Hepatocyte (in vitro differentiated cells): Measurements from ENCODE around the gene MEN1. TPM values are rescaled to one million over a fixed set of nuclear protein-coding genes. Genes with fewer than 3 reads are reported as not detected.

Source experiments
- DNase-seq: peaks from one replicate; pipeline ENCODE4 v3.0.0-alpha.2; 2016; ENCODE audit warnings: low spot score
- H2AFZ ChIP-seq: fragments of 200-600 bp; sonication (generic); 2 replicates; pipeline ENCODE4 v1.6.0; 2016; ENCODE audit warnings: antibody characterized with exemption, mild to moderate bottlenecking
- H3K27ac ChIP-seq: fragments of 200-600 bp; sonication (generic); 2 replicates; pipeline ENCODE4 v1.5.1; 2016; ENCODE audit warnings: mild to moderate bottlenecking
- H3K27me3 ChIP-seq: fragments of 200-600 bp; sonication (generic); 2 replicates; pipeline ENCODE4 v1.6.1; 2016
- H3K36me3 ChIP-seq: fragments of 200-600 bp; sonication (generic); replicated peaks from 2 replicates; pipeline ENCODE4 v1.5.1; 2016; ENCODE audit warnings: low read depth; ENCODE audit not compliant: insufficient read depth
- H3K4me1 ChIP-seq: fragments of 200-600 bp; sonication (generic); 2 replicates; pipeline ENCODE4 v1.5.1; 2016; ENCODE audit warnings: mild to moderate bottlenecking, moderate library complexity; ENCODE audit not compliant: insufficient read depth
- H3K4me2 ChIP-seq: fragments of 200-600 bp; sonication (generic); 2 replicates; pipeline ENCODE4 v1.6.0; 2016
- H3K4me3 ChIP-seq: fragments of 200-600 bp; sonication (generic); 2 replicates; pipeline ENCODE4 v1.5.1; 2016; ENCODE audit warnings: mild to moderate bottlenecking
- H3K79me2 ChIP-seq: fragments of 200-600 bp; sonication (generic); 2 replicates; pipeline ENCODE4 v1.6.0; 2017; ENCODE audit warnings: mild to moderate bottlenecking
- H3K9me2 ChIP-seq: fragments of 200-600 bp; sonication (generic); replicated peaks from 2 replicates; pipeline ENCODE4 v1.6.0; 2017; ENCODE audit warnings: mild to moderate bottlenecking; ENCODE audit not compliant: insufficient read depth
- H3K9me3 ChIP-seq: fragments of 200-600 bp; sonication (generic); 2 replicates; pipeline ENCODE4 v1.5.1; 2016; ENCODE audit warnings: low read depth, mild to moderate bottlenecking
- H4K20me1 ChIP-seq: fragments of 200-600 bp; sonication (generic); 2 replicates; pipeline ENCODE4 v1.6.0; 2016; ENCODE audit warnings: mild to moderate bottlenecking; ENCODE audit not compliant: insufficient read depth, poor library complexity, severe bottlenecking
- CTCF ChIP-seq: fragments of 200-600 bp; sonication (generic); IDR thresholded peaks from 2 replicates; pipeline ENCODE4 v1.5.1; 2016; ENCODE audit warnings: antibody characterized with exemption, mild to moderate bottlenecking; ENCODE audit not compliant: poor library complexity
- EZH2 ChIP-seq: fragments of 200-600 bp; sonication (generic); IDR thresholded peaks from 2 replicates; pipeline ENCODE4 v1.6.1; 2016; ENCODE audit warnings: antibody characterized with exemption, mild to moderate bottlenecking, borderline replicate concordance
- EZH2phosphoT487 ChIP-seq: fragments of 200-600 bp; sonication (generic); IDR thresholded peaks from one replicate; pipeline ENCODE4 v1.6.1; 2018; ENCODE audit warnings: antibody characterized with exemption, mild to moderate bottlenecking, low read depth, moderate library complexity; ENCODE audit not compliant: unreplicated experiment, severe bottlenecking
- WGBS: methylation state at CpG from one replicate; pipeline ENCODE4 v1.1.6; 2016; ENCODE audit warnings: low lambda C conversion rate; ENCODE audit errors: missing lambda C conversion rate; 5-methylcytosine and 5-hydroxymethylcytosine counted together
- polyA plus RNA-seq: library from polyadenylated mRNA; unstranded; fragments of >200 nt; fragmentation: Nextera tagmentation; extraction: Ambion mirVana; gene quantifications from 2 replicates; pipeline ENCODE4 v1.2.1, GENCODE V29; 2016
- total RNA-seq: library from RNA; depleted of rRNA; stranded (reverse); fragments of >200 nt; gene quantifications from 2 replicates; pipeline ENCODE4 v1.2.3, GENCODE V29; 2014

MEN1 gene
- total and polyA plus RNA-seq, 2 experiments from 2014 or later, result 18.6 to 49.1 TPM

GRCh38 chr11:64754124-64754918 is 56.0 kb downstream of the MEN1 start:
- Histone ChIP-seq H3K79me2 (no peaks in the 10 kb centered on the region), H3K36me3 (no peaks in the 10 kb centered on the region), H3K27me3 (no peaks in the 10 kb centered on the region), H3K9me2 (no peaks in the 10 kb centered on the region), H3K4me1 (no peaks in the 10 kb centered on the region), H3K4me3 (no peak overlapping the region), H3K27ac (no peak overlapping the region), H4K20me1 (no peaks in the 10 kb centered on the region), H3K4me2 (no peak overlapping the region), H2AFZ (no peak overlapping the region), H3K9me3 (no peaks in the 10 kb centered on the region)
- 91% methylated on average over 23 of the region's 26 CpGs for WGBS
- TF ChIP-seq EZH2phosphoT487 (no peak), EZH2 (no peak), CTCF (no peak)
- no peak for DNase-seq

Other genes starting within 250 kb of the MEN1 start
- not detected in 2 replicates for gene SLC22A12, start 219.3 kb downstream of the MEN1 start, total RNA-seq
- 0.11 TPM in 1 of 2 replicates, not detected in the other for gene SLC22A12, start 219.3 kb downstream of the MEN1 start, polyA plus RNA-seq
- gene NRXN2, start 87.4 kb downstream of the MEN1 start, total RNA-seq, result 0.28 and 0.83 TPM in 2 replicates
- gene NRXN2, start 87.4 kb downstream of the MEN1 start, polyA plus RNA-seq, result 1.7 and 2.8 TPM in 2 replicates
- gene RASGRP2, start 66.4 kb downstream of the MEN1 start, total RNA-seq, result 0.24 and 3.2 TPM in 2 replicates
- 0.10 and 3.6 TPM in 2 replicates for gene RASGRP2, start 66.4 kb downstream of the MEN1 start, polyA plus RNA-seq
- gene PYGM, start 50.6 kb downstream of the MEN1 start, total RNA-seq, result 1.9 and 2.0 TPM in 2 replicates
- gene PYGM, start 50.6 kb downstream of the MEN1 start, polyA plus RNA-seq, result 4.0 and 5.7 TPM in 2 replicates
- gene SF1, start 32.0 kb downstream of the MEN1 start, total RNA-seq, result 126 and 163 TPM in 2 replicates
- 138 and 157 TPM in 2 replicates for gene SF1, start 32.0 kb downstream of the MEN1 start, polyA plus RNA-seq
- gene MAP4K2, start 7.3 kb downstream of the MEN1 start, total RNA-seq, result 7.8 and 23.5 TPM in 2 replicates
- gene MAP4K2, start 7.3 kb downstream of the MEN1 start, polyA plus RNA-seq, result 9.0 and 13.2 TPM in 2 replicates
- gene CDC42BPG, start 34.1 kb upstream of the MEN1 start, total RNA-seq, result 6.5 and 8.4 TPM in 2 replicates
- gene CDC42BPG, start 34.1 kb upstream of the MEN1 start, polyA plus RNA-seq, result 3.1 and 5.5 TPM in 2 replicates
- 44.8 and 52.4 TPM in 2 replicates for gene EHD1, start 68.1 kb upstream of the MEN1 start, total RNA-seq
- 66.6 and 69.5 TPM in 2 replicates for gene EHD1, start 68.1 kb upstream of the MEN1 start, polyA plus RNA-seq
- 16.4 and 18.1 TPM in 2 replicates for gene ATG2A, start 106.7 kb upstream of the MEN1 start, total RNA-seq
- gene ATG2A, start 106.7 kb upstream of the MEN1 start, polyA plus RNA-seq, result 11.7 and 17.0 TPM in 2 replicates
- 15.8 and 16.9 TPM in 2 replicates for gene PPP2R5B, start 114.1 kb upstream of the MEN1 start, total RNA-seq
- 16.2 and 19.5 TPM in 2 replicates for gene PPP2R5B, start 114.1 kb upstream of the MEN1 start, polyA plus RNA-seq
- gene GPHA2, start 125.3 kb upstream of the MEN1 start, total RNA-seq, result 2.0 TPM in 1 of 2 replicates, not detected in the other
- gene GPHA2, start 125.3 kb upstream of the MEN1 start, polyA plus RNA-seq, result not detected in 2 replicates
- not detected in 2 replicates for gene MAJIN, start 161.6 kb upstream of the MEN1 start, total RNA-seq
- not detected in 2 replicates for gene MAJIN, start 161.6 kb upstream of the MEN1 start, polyA plus RNA-seq
- gene BATF2, start 186.4 kb upstream of the MEN1 start, total RNA-seq, result 0.68 and 1.9 TPM in 2 replicates
- 2.6 TPM in 1 of 2 replicates, not detected in the other for gene BATF2, start 186.4 kb upstream of the MEN1 start, polyA plus RNA-seq
- gene ARL2, start 203.6 kb upstream of the MEN1 start, total RNA-seq, result 68.2 and 69.1 TPM in 2 replicates
- 126 and 127 TPM in 2 replicates for gene ARL2, start 203.6 kb upstream of the MEN1 start, polyA plus RNA-seq
- gene SNX15, start 216.9 kb upstream of the MEN1 start, total RNA-seq, result 9.9 and 12.9 TPM in 2 replicates
- 22.0 and 27.3 TPM in 2 replicates for gene SNX15, start 216.9 kb upstream of the MEN1 start, polyA plus RNA-seq
- gene SAC3D1, start 230.7 kb upstream of the MEN1 start, total RNA-seq, result 10.8 and 12.2 TPM in 2 replicates
- gene SAC3D1, start 230.7 kb upstream of the MEN1 start, polyA plus RNA-seq, result 18.5 and 23.8 TPM in 2 replicates
- gene NAALADL1, start 248.0 kb upstream of the MEN1 start, total RNA-seq, result 0.13 and 0.76 TPM in 2 replicates
- gene NAALADL1, start 248.0 kb upstream of the MEN1 start, polyA plus RNA-seq, result not detected in 2 replicates